ENCODE data around the gene TLNRD1. TPM values are rescaled to one million over a fixed set of nuclear protein-coding genes. Genes with fewer than 3 reads are reported as not detected.
A peak's percentile ranks its signal among the peaks of the same experiment; 100 is the strongest.

TLNRD1 gene
- polyA plus RNA-seq, 1 donor (not counting 4 experiments of a cell fraction or from before 2014, with no cell fraction given), result 3.1 TPM

GRCh38 chr15:81006124-81006523 is 5.4 kb downstream of the TLNRD1 start:
- H3K4me2 ChIP-seq (ENCODE audit: control insufficient read depth, extremely low read depth, insufficient read depth, low read depth, low read length), result no peak overlapping the region
- peaks cover 0 to 11% of the 10 kb centered on the region in 2 experiments for H3K36me3 ChIP-seq (ENCODE audit: control insufficient read depth in 2 of 2, extremely low read depth in 1 of 2, insufficient read depth in 2 of 2, low read length in 2 of 2)
- H2AFZ ChIP-seq (ENCODE audit: control insufficient read depth, low read length), result no peak overlapping the region
- no peaks in the 10 kb centered on the region for H4K20me1 ChIP-seq (ENCODE audit: control insufficient read depth, extremely low read depth, insufficient read depth, low read length)
- H3K4me3 ChIP-seq (ENCODE audit: control insufficient read depth in 2 of 3, extremely low read depth in 1 of 3, insufficient read depth in 2 of 3, low read depth in 1 of 3, low read length in 3 of 3), result no peak overlapping the region
- no peak overlapping the region for H3K27ac ChIP-seq (ENCODE audit: control insufficient read depth, insufficient read depth, low read length)
- no peaks in the 10 kb centered on the region for H3K27me3 ChIP-seq (ENCODE audit: control insufficient read depth, extremely low read depth, insufficient read depth, low read length)
- no peaks in the 10 kb centered on the region for H3K9me1 ChIP-seq (ENCODE audit: control insufficient read depth, extremely low read depth, insufficient read depth, low read length)
- DNase-seq (ENCODE audit: low read depth, low spot score) (no peak), FAIRE-seq (no peak)
- dilution Hi-C loops (cut with MboI; ENCODE audit: extremely low pct_ligation_motif_present, low sequenced_read_pairs), result no loop called here
- TF ChIP-seq, protein P1, sequence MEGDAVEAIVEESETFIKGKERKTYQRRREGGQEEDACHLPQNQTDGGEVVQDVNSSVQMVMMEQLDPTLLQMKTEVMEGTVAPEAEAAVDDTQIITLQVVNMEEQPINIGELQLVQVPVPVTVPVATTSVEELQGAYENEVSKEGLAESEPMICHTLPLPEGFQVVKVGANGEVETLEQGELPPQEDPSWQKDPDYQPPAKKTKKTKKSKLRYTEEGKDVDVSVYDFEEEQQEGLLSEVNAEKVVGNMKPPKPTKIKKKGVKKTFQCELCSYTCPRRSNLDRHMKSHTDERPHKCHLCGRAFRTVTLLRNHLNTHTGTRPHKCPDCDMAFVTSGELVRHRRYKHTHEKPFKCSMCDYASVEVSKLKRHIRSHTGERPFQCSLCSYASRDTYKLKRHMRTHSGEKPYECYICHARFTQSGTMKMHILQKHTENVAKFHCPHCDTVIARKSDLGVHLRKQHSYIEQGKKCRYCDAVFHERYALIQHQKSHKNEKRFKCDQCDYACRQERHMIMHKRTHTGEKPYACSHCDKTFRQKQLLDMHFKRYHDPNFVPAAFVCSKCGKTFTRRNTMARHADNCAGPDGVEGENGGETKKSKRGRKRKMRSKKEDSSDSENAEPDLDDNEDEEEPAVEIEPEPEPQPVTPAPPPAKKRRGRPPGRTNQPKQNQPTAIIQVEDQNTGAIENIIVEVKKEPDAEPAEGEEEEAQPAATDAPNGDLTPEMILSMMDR (optimal IDR thresholded peaks at IDR 0.05 in 1 of 3, IDR thresholded peaks at IDR 0.05 in 1 of 3, conservative IDR thresholded peaks at IDR 0.05 in 1 of 3; ENCODE audit: extremely low read depth in 1 of 3, insufficient read depth in 2 of 3, low read length in 3 of 3), result no peak
- TF ChIP-seq EZH2 (IDR thresholded peaks at IDR 0.05; ENCODE audit: low read length), result no peak
- H3K4me1 ChIP-seq (ENCODE audit: control insufficient read depth, extremely low read depth, insufficient read depth, low read length), result peaks cover 12% of the 10 kb centered on the region
- H3K9ac ChIP-seq (ENCODE audit: control insufficient read depth, extremely low read depth, insufficient read depth, low read length), result no peak overlapping the region
- peaks cover 39% of the 10 kb centered on the region for H3K79me2 ChIP-seq (ENCODE audit: control insufficient read depth, insufficient read depth, low read length)
- H3K9me3 ChIP-seq (ENCODE audit: control insufficient read depth, low read depth, low read length), result no peaks in the 10 kb centered on the region

DNA sequence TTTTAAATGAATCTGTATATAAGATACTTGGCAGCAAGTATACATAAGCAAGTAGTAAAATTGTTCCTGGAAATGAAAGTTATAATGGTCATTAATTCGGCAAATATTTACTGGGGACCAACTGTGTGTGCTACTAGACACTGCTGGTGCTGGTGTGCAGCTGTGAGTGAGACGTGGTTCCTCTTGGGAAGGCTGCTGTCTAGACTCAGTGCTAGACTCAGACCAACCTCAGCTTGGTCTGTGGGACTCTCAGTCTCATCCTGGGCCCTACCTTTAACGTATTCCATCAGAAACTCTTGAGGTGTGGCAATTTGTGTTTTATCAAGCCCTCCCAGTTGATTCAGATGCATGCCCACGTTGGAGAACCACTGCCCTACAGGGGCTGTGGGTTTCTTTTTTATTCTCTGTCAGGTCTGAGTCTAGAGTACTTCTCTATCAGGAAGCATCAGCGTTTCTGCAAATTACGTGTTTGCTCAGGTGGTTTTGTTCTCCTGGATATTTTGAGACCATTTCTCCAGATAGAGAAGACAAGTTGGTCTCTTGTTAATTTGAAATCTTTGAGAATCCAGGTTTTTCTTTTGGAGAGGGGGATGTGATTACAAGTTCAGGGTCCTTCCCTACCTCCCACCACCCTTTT is 6.8 kb downstream of the TLNRD1 start:
- H3K4me1 ChIP-seq (ENCODE audit: control insufficient read depth, extremely low read depth, insufficient read depth, low read length), result peaks cover 12% of the 10 kb centered on the region
- no peak overlapping the region for H3K4me3 ChIP-seq (ENCODE audit: control insufficient read depth in 2 of 3, extremely low read depth in 1 of 3, insufficient read depth in 2 of 3, low read depth in 1 of 3, low read length in 3 of 3)
- no peak for TF ChIP-seq EZH2 (IDR thresholded peaks at IDR 0.05; ENCODE audit: low read length)
- TF ChIP-seq, protein P1 (optimal IDR thresholded peaks at IDR 0.05 in 1 of 3, IDR thresholded peaks at IDR 0.05 in 1 of 3, conservative IDR thresholded peaks at IDR 0.05 in 1 of 3; ENCODE audit: extremely low read depth in 1 of 3, insufficient read depth in 2 of 3, low read length in 3 of 3), result no peak
- H3K27me3 ChIP-seq (ENCODE audit: control insufficient read depth, extremely low read depth, insufficient read depth, low read length), result no peaks in the 10 kb centered on the region
- no peak overlapping the region for H3K27ac ChIP-seq (ENCODE audit: control insufficient read depth, insufficient read depth, low read length)
- peaks cover 0 to 9% of the 10 kb centered on the region in 2 experiments for H3K36me3 ChIP-seq (ENCODE audit: control insufficient read depth in 2 of 2, extremely low read depth in 1 of 2, insufficient read depth in 2 of 2, low read length in 2 of 2)
- no peaks in the 10 kb centered on the region for H3K9me3 ChIP-seq (ENCODE audit: control insufficient read depth, low read depth, low read length)
- no peaks in the 10 kb centered on the region for H4K20me1 ChIP-seq (ENCODE audit: control insufficient read depth, extremely low read depth, insufficient read depth, low read length)
- FAIRE-seq (peak; percentile 9), DNase-seq (ENCODE audit: low read depth, low spot score) (no peak)
- H3K4me2 ChIP-seq (ENCODE audit: control insufficient read depth, extremely low read depth, insufficient read depth, low read depth, low read length), result no peak overlapping the region
- no peaks in the 10 kb centered on the region for H3K9me1 ChIP-seq (ENCODE audit: control insufficient read depth, extremely low read depth, insufficient read depth, low read length)
- peaks cover 33% of the 10 kb centered on the region for H3K79me2 ChIP-seq (ENCODE audit: control insufficient read depth, insufficient read depth, low read length)
- dilution Hi-C loops (cut with MboI; ENCODE audit: extremely low pct_ligation_motif_present, low sequenced_read_pairs), result no loop called here
- H3K9ac ChIP-seq (ENCODE audit: control insufficient read depth, extremely low read depth, insufficient read depth, low read length), result no peak overlapping the region
- no peak overlapping the region for H2AFZ ChIP-seq (ENCODE audit: control insufficient read depth, low read length)

All from keratinocyte (primary cell).